HEK293 (cell line): ENCODE data around the gene DOCK3.
"Not testable (repeated sequence)": the region's sequence is repeated elsewhere in the genome, so short reads cannot be mapped to it uniquely, and the experiment has no call there.

Source experiments
- CTCF ChIA-PET: fragments of 350-600 bp; formaldehyde crosslinking; extraction: SDS; loops from one replicate; lab custom pipeline; 2021; ENCODE audit warnings: antibody characterized with exemption; lab: Yijun Ruan, JAX
- POLR2A ChIA-PET: fragments of 300-600 bp; formaldehyde crosslinking; extraction: SDS; loops from one replicate; lab custom pipeline; 2020; ENCODE audit warnings: antibody characterized with exemption, inconsistent platforms; lab: Yijun Ruan, JAX
- H3K27ac ChIP-seq: fragments of 200-500 bp; sonication (Bioruptor generic); 2 replicates; pipeline ENCODE4 v1.5.1; 2014; ENCODE audit warnings: low read depth, low read length, control low read depth, inconsistent platforms; ENCODE audit errors: extremely low read depth
- H3K36me3 ChIP-seq, 2 experiments: fragments of 200-500 bp in 1 of 2; sonication (Bioruptor generic) in 1 of 2; 1 replicate in 1 of 2; 2 replicates in 1 of 2; pipeline ENCODE4 v1.5.1; 2014 to 2017; ENCODE audit warnings: inconsistent platforms in 2 of 2, low read length in 2 of 2; ENCODE audit not compliant: control insufficient read depth in 2 of 2, insufficient read depth in 1 of 2
- H3K4me1 ChIP-seq: fragments of 200-500 bp; sonication (Bioruptor generic); 2 replicates; pipeline ENCODE4 v1.5.1; 2014; ENCODE audit warnings: mild to moderate bottlenecking, low read length, inconsistent platforms; ENCODE audit not compliant: control insufficient read depth, insufficient read depth
- H3K4me3 ChIP-seq: 2 replicates; pipeline ENCODE4 v1.5.1; 2011; ENCODE audit warnings: low read depth, mild to moderate bottlenecking, control low read depth, low read length, moderate library complexity
- H3K9me3 ChIP-seq: fragments of 200-500 bp; sonication (Bioruptor generic); 2 replicates; pipeline ENCODE4 v1.5.1; 2014; ENCODE audit warnings: low read depth, low read length, inconsistent platforms; ENCODE audit not compliant: control insufficient read depth, insufficient read depth
- GLIS2 ChIP-seq: fragments of 450-650 bp; formaldehyde crosslinking; IDR thresholded peaks from 2 replicates; pipeline ENCODE4 v1.5.1; 2016; ENCODE audit warnings: missing biosample characterization, missing genetic modification characterization
- OVOL3 ChIP-seq: fragments of 450-650 bp; formaldehyde crosslinking; IDR thresholded peaks from 2 replicates; pipeline ENCODE4 v1.5.1; 2016; ENCODE audit warnings: missing biosample characterization, missing genetic modification characterization
- SCRT1 ChIP-seq: fragments of 450-650 bp; formaldehyde crosslinking; IDR thresholded peaks from 2 replicates; pipeline ENCODE4 v1.5.1; 2016; ENCODE audit warnings: missing biosample characterization, missing genetic modification characterization, borderline replicate concordance
- SCRT2 ChIP-seq: fragments of 450-650 bp; formaldehyde crosslinking; IDR thresholded peaks from 2 replicates; pipeline ENCODE4 v1.5.1; 2016; ENCODE audit warnings: missing biosample characterization, missing genetic modification characterization
- SP7 ChIP-seq: fragments of 450-650 bp; formaldehyde crosslinking; IDR thresholded peaks from 2 replicates; pipeline ENCODE4 v1.5.1; 2016; ENCODE audit warnings: missing biosample characterization, missing genetic modification characterization
- ZNF202 ChIP-seq: fragments of 450-650 bp; formaldehyde crosslinking; IDR thresholded peaks from 2 replicates; pipeline ENCODE4 v1.5.1; 2016; ENCODE audit warnings: missing biosample characterization, missing genetic modification characterization, borderline replicate concordance
- ZNF23 ChIP-seq: fragments of 450-650 bp; formaldehyde crosslinking; IDR thresholded peaks from 2 replicates; pipeline ENCODE4 v1.5.1; 2016; ENCODE audit warnings: missing biosample characterization, missing genetic modification characterization, borderline replicate concordance
- ZNF561 ChIP-seq: fragments of 450-650 bp; IDR thresholded peaks from 2 replicates; pipeline ENCODE4 v1.5.1; 2018; ENCODE audit warnings: missing biosample characterization, missing genetic modification characterization, borderline replicate concordance
- ZNF830 ChIP-seq: fragments of 450-650 bp; IDR thresholded peaks from 2 replicates; pipeline ENCODE4 v1.5.0; 2018; ENCODE audit warnings: missing biosample characterization, missing genetic modification characterization, low read depth, mild to moderate bottlenecking, moderate library complexity
- TF ChIP-seq, protein P1 (sequence below): fragments of 450-650 bp; formaldehyde crosslinking; IDR thresholded peaks from 2 replicates; pipeline ENCODE4 v1.5.1; 2016; ENCODE audit warnings: missing biosample characterization, missing genetic modification characterization

Gene DOCK3

GRCh38 chr3:51190827-51191226 lies 516.1 kb downstream of the DOCK3 start:
- no peaks in the 10 kb centered on the region for H3K36me3 ChIP-seq
- no peaks in the 10 kb centered on the region for H3K4me1 ChIP-seq
- no peaks in the 10 kb centered on the region for H3K9me3 ChIP-seq
- H3K27ac ChIP-seq, result no peak overlapping the region
- no peak overlapping the region for H3K4me3 ChIP-seq
- no peak for TF ChIP-seq ZNF202 (tag by site-specific recombination)
- ChIA-PET POLR2A (no interaction called here), CTCF (interaction anchor here (0.6 kb wide), 2 partner anchors 8 to 282 kb away, joined by 3 read pairs; no protein-coding TSS in a partner anchor)

GRCh38 chr3:51191768-51192167 lies 517.0 kb downstream of the DOCK3 start:
- no peaks in the 10 kb centered on the region for H3K36me3 ChIP-seq
- no peaks in the 10 kb centered on the region for H3K9me3 ChIP-seq
- TF ChIP-seq SCRT1 (tag by site-specific recombination), result peak; percentile 52; the same call in 1 of the 2 replicates
- TF ChIP-seq, protein P1, sequence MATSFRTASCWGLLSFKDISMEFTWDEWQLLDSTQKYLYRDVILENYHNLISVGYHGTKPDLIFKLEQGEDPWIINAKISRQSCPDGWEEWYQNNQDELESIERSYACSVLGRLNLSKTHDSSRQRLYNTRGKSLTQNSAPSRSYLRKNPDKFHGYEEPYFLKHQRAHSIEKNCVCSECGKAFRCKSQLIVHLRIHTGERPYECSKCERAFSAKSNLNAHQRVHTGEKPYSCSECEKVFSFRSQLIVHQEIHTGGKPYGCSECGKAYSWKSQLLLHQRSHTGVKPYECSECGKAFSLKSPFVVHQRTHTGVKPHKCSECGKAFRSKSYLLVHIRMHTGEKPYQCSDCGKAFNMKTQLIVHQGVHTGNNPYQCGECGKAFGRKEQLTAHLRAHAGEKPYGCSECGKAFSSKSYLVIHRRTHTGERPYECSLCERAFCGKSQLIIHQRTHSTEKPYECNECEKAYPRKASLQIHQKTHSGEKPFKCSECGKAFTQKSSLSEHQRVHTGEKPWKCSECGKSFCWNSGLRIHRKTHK (tag by site-specific recombination), result no peak
- peak; percentile 36; the same call in 1 of the 2 replicates for TF ChIP-seq SCRT2
- H3K27ac ChIP-seq, result no peak overlapping the region
- no peak overlapping the region for H3K4me3 ChIP-seq
- ChIA-PET POLR2A (no interaction called here), CTCF (no interaction called here)
- H3K4me1 ChIP-seq, result no peaks in the 10 kb centered on the region

DNA sequence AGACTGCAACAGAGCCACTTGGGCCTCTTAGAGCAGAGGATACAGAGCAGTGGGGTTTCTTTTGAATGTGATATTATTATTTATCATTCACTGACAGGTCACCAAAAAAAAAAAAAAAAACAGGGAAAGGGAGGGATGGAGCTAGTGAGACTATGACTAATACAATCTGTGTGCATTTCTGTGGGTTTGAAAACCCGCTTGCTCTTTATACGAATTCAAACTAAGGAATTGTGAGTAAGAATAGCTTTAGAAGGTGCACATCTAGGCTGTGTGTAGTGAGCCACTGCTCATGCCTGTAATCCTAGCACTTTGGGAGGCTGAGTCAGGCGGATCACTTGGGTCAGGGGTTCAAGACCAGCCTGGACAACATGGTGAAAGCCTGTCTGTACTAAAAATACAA lies 523.8 kb downstream of the DOCK3 start:
- ChIA-PET CTCF (no interaction called here), POLR2A (no interaction called here)
- H3K4me1 ChIP-seq, result no peaks in the 10 kb centered on the region

DNA sequence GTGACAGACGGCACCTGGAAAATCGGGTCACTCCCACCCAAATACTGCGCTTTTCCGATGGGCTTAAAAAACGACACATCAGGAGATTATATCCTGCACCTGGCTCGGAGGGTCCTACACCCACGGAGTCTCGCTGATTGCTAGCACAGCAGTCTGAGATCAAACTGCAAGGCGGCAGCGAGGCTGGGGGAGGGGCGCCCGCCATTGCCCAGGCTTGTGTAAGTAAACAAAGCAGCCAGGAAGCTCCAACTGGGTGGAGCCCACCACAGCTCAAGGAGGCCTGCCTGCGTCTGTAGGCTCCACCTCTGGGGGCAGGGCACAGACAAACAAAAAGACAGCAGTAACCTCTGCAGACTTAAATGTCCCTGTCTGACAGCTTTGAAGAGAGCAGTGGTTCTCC lies 524.6 kb downstream of the DOCK3 start:
- H3K4me3 ChIP-seq, H3K4me1 ChIP-seq, POLR2A ChIA-PET, H3K9me3 ChIP-seq, H3K36me3 ChIP-seq, H3K27ac ChIP-seq: not testable (repeated sequence)
- CTCF ChIA-PET, result interaction anchor here (0.6 kb wide), 1 partner anchor 99 kb away, joined by 3 read pairs; no protein-coding TSS in a partner anchor

More for the DNA sequence above, 523.8 kb downstream of the DOCK3 start:
- no peak for TF ChIP-seq ZNF561 (tag by site-specific recombination)
- no peak for TF ChIP-seq SP7 (tag by site-specific recombination)
- TF ChIP-seq OVOL3 (tag by site-specific recombination), result no peak
- TF ChIP-seq, all 188 proteins: peak for 0
- H3K4me3 ChIP-seq, result no peak overlapping the region
- H3K9me3 ChIP-seq, result no peaks in the 10 kb centered on the region
- H3K36me3 ChIP-seq, result no peaks in the 10 kb centered on the region
- H3K27ac ChIP-seq, result no peak overlapping the region

DNA sequence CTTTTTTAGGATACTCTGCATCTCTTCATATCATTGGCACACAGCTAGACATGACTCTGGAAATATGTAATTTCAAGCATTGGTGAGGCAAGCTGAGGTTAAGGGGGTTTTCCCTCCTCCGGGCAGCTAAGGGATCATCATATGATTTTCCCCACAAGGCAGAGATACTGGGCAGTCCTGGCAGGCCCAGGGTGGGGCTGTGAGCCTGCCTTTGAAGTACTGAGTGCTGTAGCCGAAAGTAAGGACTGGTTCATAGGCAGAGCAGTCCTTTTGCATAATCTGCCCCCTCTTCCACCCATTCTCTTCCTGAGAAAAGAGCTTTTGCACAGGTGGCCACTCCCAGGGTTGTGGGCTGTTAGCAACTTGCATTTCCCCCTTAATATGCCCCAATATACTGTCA lies 541.6 kb downstream of the DOCK3 start:
- ChIA-PET POLR2A (no interaction called here), CTCF (no interaction called here)
- no peak overlapping the region for H3K27ac ChIP-seq
- no peak overlapping the region for H3K4me3 ChIP-seq
- no peaks in the 10 kb centered on the region for H3K4me1 ChIP-seq
- H3K9me3 ChIP-seq, result no peaks in the 10 kb centered on the region
- H3K36me3 ChIP-seq, result peaks cover 0 to 47% of the 10 kb centered on the region in 2 experiments; a peak in 2 of 3 replicates
- no peak for TF ChIP-seq ZNF23 (tag by site-specific recombination)
- TF ChIP-seq ZNF830, result no peak
- TF ChIP-seq SP7 (tag by site-specific recombination), result no peak
- TF ChIP-seq, all 188 proteins: peak for 0

- no peak overlapping the region for H3K4me3 ChIP-seq
- no peak for TF ChIP-seq GLIS2
- TF ChIP-seq, all 188 proteins: peak for 0
- POLR2A ChIA-PET, result no interaction called here
- H3K36me3 ChIP-seq, result peaks cover 0 to 25% of the 10 kb centered on the region in 2 experiments; a peak in 2 of 3 replicates
- no peaks in the 10 kb centered on the region for H3K9me3 ChIP-seq
- H3K27ac ChIP-seq, result no peak overlapping the region
- CTCF ChIA-PET, result no interaction called here
- no peaks in the 10 kb centered on the region for H3K4me1 ChIP-seq
These were observed 547.2 kb downstream of the DOCK3 start for GRCh38 chr3:51221959-51222358.
